OCI-LY3 (cell line): ENCODE data around the gene SH2D3A.

Experiments
- CTCF ChIP-seq: fragments of 200-600, 300-600 bp; sonication (generic); IDR thresholded peaks from 2 replicates; pipeline ENCODE4 v1.5.1; 2014; ENCODE audit warnings: antibody characterized with exemption, low read length, low read depth
- EZH2phosphoT487 ChIP-seq: fragments of 200-600 bp; shearing (Covaris generic); IDR thresholded peaks from 2 replicates; pipeline ENCODE4 v1.6.1; 2018; ENCODE audit warnings: antibody characterized with exemption, mixed run types, low read depth

DNA sequence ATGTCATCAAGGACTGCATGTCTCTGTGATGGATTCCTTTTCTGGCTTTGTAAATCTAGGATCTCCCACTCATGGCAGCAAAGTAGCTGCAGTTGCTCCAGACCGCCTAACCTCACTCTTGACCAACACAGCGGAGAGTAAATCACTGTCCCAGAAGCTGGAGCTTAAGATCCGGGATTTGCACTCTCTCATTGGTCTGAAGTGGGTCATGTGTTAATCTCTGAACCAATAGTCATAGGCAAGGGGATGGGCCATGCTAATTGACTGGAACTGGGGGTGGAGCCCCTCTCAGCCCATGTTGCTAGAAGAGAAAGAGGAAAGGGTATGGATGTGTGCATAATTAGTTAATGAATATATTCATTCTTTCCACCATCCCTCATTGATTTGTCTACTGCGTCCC is 39.3 kb upstream of the SH2D3A start:
- TF ChIP-seq CTCF (no peak), EZH2phosphoT487 (no peak)
